ENCODE measurements around the gene SPTBN1.

The SPTBN1 gene

DNA sequence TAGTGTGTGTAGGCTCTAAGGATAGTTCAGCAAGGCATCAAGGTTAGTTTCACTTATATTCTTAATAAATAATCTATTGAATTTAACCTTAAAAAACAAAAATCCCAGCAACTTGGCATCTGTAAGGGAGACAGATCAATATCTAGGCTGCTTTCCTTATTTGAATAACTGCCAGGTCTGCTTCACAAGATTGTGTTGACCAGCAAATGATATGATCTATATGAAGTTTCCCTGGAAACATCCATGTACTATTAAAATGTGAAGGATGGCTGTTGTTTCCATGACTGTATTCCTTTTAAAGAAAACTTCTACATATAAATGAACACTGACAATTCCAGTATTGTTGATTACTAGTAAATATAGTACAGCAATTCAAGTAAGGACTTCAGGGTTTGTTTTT is 109.4 kb downstream of the SPTBN1 start:
- Histone ChIP-seq H3K36me3 (ENCODE audit: control insufficient read depth, insufficient read depth, low read length) (no peaks in the 10 kb centered on the region), H3K4me1 (ENCODE audit: control insufficient read depth, insufficient read depth, low read length) (peaks cover 51% of the 10 kb centered on the region), H3K4me3 (ENCODE audit: low read depth, low read length) (no peak overlapping the region), H3K27ac (ENCODE audit: low read depth, low read length) (no peak overlapping the region), H3K9ac (ENCODE audit: low read length) (no peak overlapping the region), H3K9me3 (ENCODE audit: control insufficient read depth, insufficient read depth, low read depth, low read length) (no peaks in the 10 kb centered on the region), H3K27me3 (ENCODE audit: control insufficient read depth, insufficient read depth, low read length) (no peaks in the 10 kb centered on the region)

DNA sequence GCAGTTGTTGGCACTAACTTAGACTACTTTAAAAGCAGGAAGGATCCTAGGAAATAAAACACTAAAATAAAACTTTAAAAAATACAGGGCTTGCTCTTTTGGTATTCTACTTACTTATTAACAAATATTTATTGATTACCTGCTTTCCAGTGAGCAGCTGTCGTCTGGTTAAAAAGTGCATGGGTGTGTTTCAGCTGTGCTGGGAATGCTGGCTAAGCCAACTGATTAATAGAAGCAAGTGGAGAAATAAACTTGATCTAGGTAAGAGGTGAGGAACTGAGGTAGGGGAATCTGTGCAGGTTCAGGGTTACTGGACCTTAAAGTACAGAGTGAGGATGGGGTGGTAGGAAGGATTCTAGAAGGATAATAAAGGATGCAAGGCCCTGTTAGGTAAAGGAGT is 110.8 kb downstream of the SPTBN1 start:
- Histone ChIP-seq H3K9ac (ENCODE audit: low read length) (no peak overlapping the region), H3K4me1 (ENCODE audit: control insufficient read depth, insufficient read depth, low read length) (peaks cover 55% of the 10 kb centered on the region), H3K36me3 (ENCODE audit: control insufficient read depth, insufficient read depth, low read length) (no peaks in the 10 kb centered on the region), H3K9me3 (ENCODE audit: control insufficient read depth, insufficient read depth, low read depth, low read length) (no peaks in the 10 kb centered on the region), H3K27ac (ENCODE audit: low read depth, low read length) (no peak overlapping the region), H3K27me3 (ENCODE audit: control insufficient read depth, insufficient read depth, low read length) (no peaks in the 10 kb centered on the region), H3K4me3 (ENCODE audit: low read depth, low read length) (no peak overlapping the region)

DNA sequence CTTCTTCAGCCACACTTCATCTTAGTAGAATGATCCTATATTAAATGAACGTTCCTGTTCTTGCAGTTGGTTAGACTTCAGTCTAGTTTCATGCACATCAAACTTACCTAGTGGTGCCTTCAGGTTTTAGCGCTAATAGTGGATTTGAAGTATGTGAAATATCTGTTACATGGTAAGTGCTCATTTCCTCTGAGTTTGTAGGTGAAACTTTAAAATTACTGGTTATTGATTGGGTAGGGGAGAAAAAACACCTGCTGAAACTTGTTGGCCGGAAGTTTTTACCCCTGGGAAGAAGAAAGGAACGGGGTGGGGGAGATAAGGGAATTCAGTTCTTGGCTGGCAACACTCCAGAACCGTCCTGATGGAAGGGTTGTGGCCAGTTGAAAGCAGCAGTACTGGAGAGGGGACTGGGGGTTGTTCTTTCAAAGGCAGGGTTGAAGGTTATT is 112.8 kb downstream of the SPTBN1 start:
- Histone ChIP-seq H3K9me3 (ENCODE audit: control insufficient read depth, insufficient read depth, low read depth, low read length) (no peaks in the 10 kb centered on the region), H3K27me3 (ENCODE audit: control insufficient read depth, insufficient read depth, low read length) (no peaks in the 10 kb centered on the region), H3K36me3 (ENCODE audit: control insufficient read depth, insufficient read depth, low read length) (no peaks in the 10 kb centered on the region), H3K4me1 (ENCODE audit: control insufficient read depth, insufficient read depth, low read length) (peaks cover 62% of the 10 kb centered on the region), H3K27ac (ENCODE audit: low read depth, low read length) (no peak overlapping the region), H3K9ac (ENCODE audit: low read length) (no peak overlapping the region), H3K4me3 (ENCODE audit: low read depth, low read length) (no peak overlapping the region)

DNA sequence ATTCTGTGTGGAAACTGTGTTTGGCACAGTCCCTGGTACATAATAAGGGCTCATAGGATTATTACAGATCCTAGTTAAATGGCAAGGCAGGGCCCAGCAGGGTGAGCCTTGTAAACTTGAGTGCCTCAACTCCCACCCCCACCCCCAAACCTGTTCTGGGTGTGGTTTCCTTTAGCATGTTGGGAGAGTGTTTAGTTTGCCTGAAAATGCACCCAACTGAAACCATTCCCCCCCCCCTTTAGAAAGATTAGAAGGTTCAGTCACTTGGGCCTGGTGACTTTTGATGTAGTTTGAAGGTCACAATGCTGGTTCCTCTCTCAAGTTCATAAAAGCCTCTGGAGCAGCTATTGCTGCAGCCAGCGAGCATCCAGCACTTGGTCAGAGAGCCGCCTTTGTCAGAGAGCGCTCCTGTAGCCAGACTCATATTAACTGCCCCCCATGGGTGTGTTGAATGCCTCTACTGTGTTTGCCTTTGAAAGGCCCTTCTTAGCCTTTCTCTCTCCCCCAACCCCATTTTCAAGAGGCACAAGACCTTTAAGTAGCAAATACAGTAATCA is 113.7 kb downstream of the SPTBN1 start:
- no peaks in the 10 kb centered on the region for H3K9me3 ChIP-seq (ENCODE audit: control insufficient read depth, insufficient read depth, low read depth, low read length)
- no peak overlapping the region for H3K9ac ChIP-seq (ENCODE audit: low read length)
- peaks cover 66% of the 10 kb centered on the region for H3K4me1 ChIP-seq (ENCODE audit: control insufficient read depth, insufficient read depth, low read length)
- H3K27ac ChIP-seq (ENCODE audit: low read depth, low read length): no peak overlapping the region
- no peaks in the 10 kb centered on the region for H3K36me3 ChIP-seq (ENCODE audit: control insufficient read depth, insufficient read depth, low read length)
- no peak overlapping the region for H3K4me3 ChIP-seq (ENCODE audit: low read depth, low read length)
- no peaks in the 10 kb centered on the region for H3K27me3 ChIP-seq (ENCODE audit: control insufficient read depth, insufficient read depth, low read length)

DNA sequence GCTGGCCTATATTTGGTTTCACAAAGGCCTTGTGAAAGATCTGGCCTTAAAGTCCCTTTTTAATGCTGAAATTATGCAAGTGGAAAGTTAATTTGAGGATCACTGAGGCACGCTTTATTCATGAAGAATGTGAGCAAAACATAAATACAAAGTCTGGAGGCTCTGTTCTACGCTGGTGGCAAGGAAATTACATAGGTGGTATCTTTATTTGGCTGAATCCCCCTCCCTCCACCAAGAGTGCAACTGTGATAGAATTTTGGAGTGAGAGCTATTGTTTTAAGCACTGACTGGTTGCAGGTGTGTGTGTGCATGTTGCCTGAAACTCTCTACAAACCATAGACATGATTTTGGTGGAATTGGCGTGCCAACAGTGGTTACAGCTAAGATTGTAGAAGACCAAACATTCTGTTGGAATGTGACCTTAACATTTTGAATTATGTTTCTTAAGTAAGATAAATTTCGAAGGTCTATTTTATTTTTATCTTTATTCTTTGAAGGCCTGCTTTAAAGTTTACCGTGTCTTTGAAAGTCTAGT is 114.3 kb downstream of the SPTBN1 start:
- Histone ChIP-seq H3K36me3 (ENCODE audit: control insufficient read depth, insufficient read depth, low read length) (no peaks in the 10 kb centered on the region), H3K4me3 (ENCODE audit: low read depth, low read length) (no peak overlapping the region), H3K9me3 (ENCODE audit: control insufficient read depth, insufficient read depth, low read depth, low read length) (no peaks in the 10 kb centered on the region), H3K27me3 (ENCODE audit: control insufficient read depth, insufficient read depth, low read length) (no peaks in the 10 kb centered on the region), H3K4me1 (ENCODE audit: control insufficient read depth, insufficient read depth, low read length) (peaks cover 71% of the 10 kb centered on the region), H3K9ac (ENCODE audit: low read length) (no peak overlapping the region), H3K27ac (ENCODE audit: low read depth, low read length) (no peak overlapping the region)

DNA sequence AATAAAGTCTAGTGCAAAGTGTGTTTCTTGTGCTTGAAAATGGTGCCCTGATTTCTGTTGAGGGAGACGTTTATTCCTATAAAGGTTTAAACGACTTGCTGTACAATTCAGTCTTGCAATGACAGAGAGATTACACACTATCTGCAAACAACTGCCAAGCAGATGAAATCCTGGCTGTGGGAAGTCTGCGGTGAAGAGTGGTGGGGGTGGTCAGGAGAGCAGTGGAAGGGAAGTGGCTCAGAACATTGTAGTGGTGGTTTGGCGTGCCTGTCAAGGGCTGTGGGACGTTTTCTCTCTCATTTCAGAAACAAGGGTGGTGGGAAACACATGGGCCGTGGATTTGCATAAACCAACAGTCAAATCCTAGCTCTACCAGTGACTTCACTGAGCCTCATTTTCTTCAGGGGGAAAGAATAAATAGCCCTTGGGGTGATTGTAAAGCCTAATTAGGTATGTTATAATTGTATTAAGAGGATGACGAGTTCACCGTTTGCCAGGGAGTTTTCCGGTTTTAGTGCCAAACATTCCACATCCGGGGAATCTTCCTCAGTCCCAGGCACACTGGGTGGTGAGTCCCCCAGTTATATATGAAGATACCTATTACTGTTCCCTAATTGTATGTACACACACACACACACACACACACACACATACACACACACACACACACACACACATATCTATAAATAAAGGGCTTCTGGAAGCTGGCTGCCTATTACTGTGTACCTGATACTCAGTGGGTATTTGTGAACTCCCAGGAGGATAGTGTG is 115.0 kb downstream of the SPTBN1 start:
- H3K9ac ChIP-seq (ENCODE audit: low read length): no peak overlapping the region
- H3K9me3 ChIP-seq (ENCODE audit: control insufficient read depth, insufficient read depth, low read depth, low read length): no peaks in the 10 kb centered on the region
- no peaks in the 10 kb centered on the region for H3K27me3 ChIP-seq (ENCODE audit: control insufficient read depth, insufficient read depth, low read length)
- H3K4me1 ChIP-seq (ENCODE audit: control insufficient read depth, insufficient read depth, low read length): peaks cover 75% of the 10 kb centered on the region
- no peaks in the 10 kb centered on the region for H3K36me3 ChIP-seq (ENCODE audit: control insufficient read depth, insufficient read depth, low read length)
- H3K27ac ChIP-seq (ENCODE audit: low read depth, low read length): no peak overlapping the region
- no peak overlapping the region for H3K4me3 ChIP-seq (ENCODE audit: low read depth, low read length)

DNA sequence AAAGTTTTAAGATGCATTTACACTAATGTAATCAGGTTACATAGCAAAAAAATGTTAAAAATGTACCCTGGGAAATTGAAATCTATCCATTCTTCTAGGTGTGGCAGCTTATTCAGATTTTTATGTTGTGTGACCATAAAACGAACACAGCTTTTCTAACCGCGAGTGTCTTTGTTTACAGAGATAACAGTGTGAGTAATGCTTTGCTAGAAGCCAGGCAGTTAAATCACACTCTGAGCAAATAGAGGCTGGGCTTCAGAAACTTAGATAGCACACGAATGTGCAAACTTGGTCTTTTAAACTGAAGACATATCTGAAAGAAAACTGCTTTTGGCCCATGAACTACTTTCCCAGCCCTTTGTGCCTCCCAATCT is 116.1 kb downstream of the SPTBN1 start:
- Histone ChIP-seq H3K9ac (ENCODE audit: low read length) (no peak overlapping the region), H3K4me1 (ENCODE audit: control insufficient read depth, insufficient read depth, low read length) (peaks cover 84% of the 10 kb centered on the region), H3K36me3 (ENCODE audit: control insufficient read depth, insufficient read depth, low read length) (no peaks in the 10 kb centered on the region)

DNA sequence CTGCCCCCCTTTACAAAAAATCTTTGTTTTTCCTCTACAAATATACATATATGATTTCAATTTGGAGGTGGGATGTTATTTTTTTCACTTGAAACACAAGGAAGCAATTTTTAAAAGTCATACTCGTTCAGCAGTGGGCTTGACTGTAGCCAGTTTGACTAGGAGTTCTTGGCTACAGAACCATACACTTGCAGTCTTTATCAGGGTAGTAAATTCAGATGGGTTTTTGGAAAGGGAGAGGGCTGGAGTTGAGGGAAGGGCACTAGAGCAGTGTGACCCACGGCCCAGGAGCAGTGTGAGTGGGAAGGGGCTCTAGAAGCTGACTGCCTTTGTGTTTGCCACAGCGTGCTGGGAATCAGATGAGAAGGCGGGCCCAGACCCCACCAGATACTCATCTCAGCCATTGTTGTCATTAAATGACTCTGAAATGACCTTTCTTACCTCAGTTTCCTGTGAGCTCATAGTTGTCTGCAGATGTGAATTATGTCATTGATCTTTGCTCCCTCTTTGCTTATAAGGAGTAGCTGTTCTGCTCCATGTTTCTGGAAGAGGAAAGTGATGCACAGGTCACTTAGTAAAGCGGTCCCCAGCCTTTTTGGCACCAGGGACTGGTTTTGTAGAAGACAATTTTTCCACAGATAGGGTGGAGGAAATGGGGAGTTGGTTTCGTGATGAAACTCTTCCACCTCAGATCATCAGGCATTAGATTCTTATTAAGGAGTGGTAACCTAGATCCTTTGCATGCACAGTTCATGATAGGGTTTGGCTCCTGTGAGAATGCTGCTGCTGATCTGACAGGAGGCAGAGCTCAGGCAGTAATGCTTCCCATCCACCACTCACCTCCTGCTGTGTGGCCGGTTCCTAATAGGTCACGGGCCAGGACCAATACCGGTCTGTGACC is 116.8 kb downstream of the SPTBN1 start:
- H3K9me3 ChIP-seq (ENCODE audit: control insufficient read depth, insufficient read depth, low read depth, low read length): no peaks in the 10 kb centered on the region
- H3K27me3 ChIP-seq (ENCODE audit: control insufficient read depth, insufficient read depth, low read length): no peaks in the 10 kb centered on the region
- H3K4me3 ChIP-seq (ENCODE audit: low read depth, low read length): no peak overlapping the region
- H3K27ac ChIP-seq (ENCODE audit: low read depth, low read length): no peak overlapping the region
- H3K36me3 ChIP-seq (ENCODE audit: control insufficient read depth, insufficient read depth, low read length): no peaks in the 10 kb centered on the region
- H3K4me1 ChIP-seq (ENCODE audit: control insufficient read depth, insufficient read depth, low read length): peaks cover 91% of the 10 kb centered on the region
- H3K9ac ChIP-seq (ENCODE audit: low read length): no peak overlapping the region

More for the DNA sequence above, 116.1 kb downstream of the SPTBN1 start:
- Histone ChIP-seq H3K27me3 (ENCODE audit: control insufficient read depth, insufficient read depth, low read length) (no peaks in the 10 kb centered on the region), H3K27ac (ENCODE audit: low read depth, low read length) (no peak overlapping the region), H3K4me3 (ENCODE audit: low read depth, low read length) (no peak overlapping the region), H3K9me3 (ENCODE audit: control insufficient read depth, insufficient read depth, low read depth, low read length) (no peaks in the 10 kb centered on the region)

DNA sequence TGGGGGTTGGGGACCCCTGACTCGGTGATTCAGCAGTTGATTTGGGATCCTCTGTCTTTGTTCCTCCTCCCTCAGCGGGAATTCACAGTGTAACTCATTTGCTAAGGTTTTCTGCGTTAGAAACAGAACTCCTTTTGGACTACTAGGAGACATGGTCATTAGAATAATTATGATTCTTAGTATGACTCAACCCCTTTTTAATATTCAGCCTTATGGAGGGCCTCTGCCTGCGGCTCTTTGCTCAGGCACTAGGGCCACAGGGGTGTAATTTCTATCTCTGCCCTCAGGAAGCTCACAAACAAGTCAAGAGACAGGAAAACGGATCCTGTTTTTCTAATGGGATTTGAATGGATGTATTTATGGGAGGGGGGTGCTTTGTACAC is 117.4 kb downstream of the SPTBN1 start:
- Histone ChIP-seq H3K9ac (ENCODE audit: low read length) (no peak overlapping the region), H3K4me1 (ENCODE audit: control insufficient read depth, insufficient read depth, low read length) (peaks cover 94% of the 10 kb centered on the region), H3K27ac (ENCODE audit: low read depth, low read length) (no peak overlapping the region)

DNA sequence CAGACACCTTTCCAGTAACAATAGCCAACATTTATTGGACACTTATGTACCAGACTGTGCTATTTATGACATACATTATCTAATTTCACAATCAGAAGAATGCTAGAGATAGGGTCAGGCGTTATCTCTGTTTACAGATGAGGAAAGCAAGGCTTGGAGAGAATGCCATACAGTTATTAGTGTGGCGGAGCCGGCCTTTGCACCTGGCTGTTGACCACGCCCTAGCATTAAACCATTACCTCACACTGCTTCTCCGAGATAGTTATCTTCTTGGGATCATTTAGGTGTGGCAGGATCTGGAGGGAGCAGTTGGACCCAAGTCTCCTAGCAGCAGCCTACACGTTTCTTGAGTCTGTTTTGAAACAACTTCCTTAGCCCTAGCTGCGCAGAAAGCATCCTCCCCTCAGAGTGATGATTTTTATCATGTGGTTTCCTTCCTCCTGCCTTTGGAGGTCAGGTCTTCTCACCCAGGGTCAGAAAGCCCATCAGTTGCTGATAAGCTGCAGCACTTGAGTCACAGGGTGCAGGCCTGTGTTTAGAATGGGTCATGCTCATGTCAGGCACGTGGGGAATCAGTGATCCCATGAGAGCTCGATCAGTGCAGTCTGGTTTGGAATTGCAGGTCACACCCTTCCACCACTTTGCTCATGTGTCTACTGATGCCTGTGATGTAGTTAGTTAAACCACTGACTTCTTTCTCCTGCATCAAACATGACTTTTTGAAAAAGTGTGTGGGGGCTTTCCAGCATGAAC is 118.2 kb downstream of the SPTBN1 start:
- Histone ChIP-seq H3K27me3 (ENCODE audit: control insufficient read depth, insufficient read depth, low read length) (no peaks in the 10 kb centered on the region), H3K27ac (ENCODE audit: low read depth, low read length) (no peak overlapping the region), H3K9me3 (ENCODE audit: control insufficient read depth, insufficient read depth, low read depth, low read length) (no peaks in the 10 kb centered on the region), H3K9ac (ENCODE audit: low read length) (no peak overlapping the region), H3K4me1 (ENCODE audit: control insufficient read depth, insufficient read depth, low read length) (peaks cover 92% of the 10 kb centered on the region), H3K36me3 (ENCODE audit: control insufficient read depth, insufficient read depth, low read length) (no peaks in the 10 kb centered on the region), H3K4me3 (ENCODE audit: low read depth, low read length) (no peak overlapping the region)

More for the DNA sequence above, 117.4 kb downstream of the SPTBN1 start:
- H3K27me3 ChIP-seq (ENCODE audit: control insufficient read depth, insufficient read depth, low read length): no peaks in the 10 kb centered on the region
- H3K36me3 ChIP-seq (ENCODE audit: control insufficient read depth, insufficient read depth, low read length): no peaks in the 10 kb centered on the region
- H3K9me3 ChIP-seq (ENCODE audit: control insufficient read depth, insufficient read depth, low read depth, low read length): no peaks in the 10 kb centered on the region
- H3K4me3 ChIP-seq (ENCODE audit: low read depth, low read length): no peak overlapping the region
